Esophagus muscularis mucosa (tissue), 4 donors: ENCODE measurements around the gene HPCA. TPM values are rescaled to one million over a fixed set of nuclear protein-coding genes. Genes with fewer than 3 reads are reported as not detected.
A peak's percentile ranks its signal among the peaks of the same experiment; 100 is the strongest.

Source experiments
- DNase-seq: peaks from one replicate; pipeline ENCODE4 v3.0.0-alpha.2; 2017; ENCODE audit errors: extremely low spot score
- H3K27ac ChIP-seq, 4 donors: fragments of 200-600 bp; sonication (generic); replicated peaks in 1 of 4; 1 replicate in 3 of 4; 2 replicates in 1 of 4; pipeline ENCODE4 v1.5.1; 2016 to 2019; ENCODE audit warnings: mild to moderate bottlenecking in 1 of 4
- H3K27me3 ChIP-seq, 4 donors: fragments of 200-600 bp; sonication (generic); one replicate each; pipeline versions ENCODE4 v1.5.1 to v1.6.0; 2016 to 2019
- H3K36me3 ChIP-seq, 4 donors: fragments of 200-600 bp; sonication (generic); one replicate each; pipeline ENCODE4 v1.5.1; 2016 to 2019
- H3K4me1 ChIP-seq, 4 donors: fragments of 200-600 bp; sonication (generic); one replicate each; pipeline ENCODE4 v1.5.1; 2016 to 2019
- H3K4me3 ChIP-seq, 4 donors: fragments of 200-600 bp; sonication (generic); 1 replicate in 2 of 4; 2 replicates in 2 of 4; pipeline ENCODE4 v1.5.1; 2016 to 2019; ENCODE audit warnings: mild to moderate bottlenecking in 4 of 4, moderate library complexity in 1 of 4
- H3K9me3 ChIP-seq, 4 donors: fragments of 200-600 bp; sonication (generic); 1 replicate in 3 of 4; 2 replicates in 1 of 4; pipeline ENCODE4 v1.5.1; 2016 to 2019
- EP300 ChIP-seq: sonication (generic); formaldehyde crosslinking; IDR thresholded peaks from one replicate; pipeline ENCODE4 v1.6.1; 2017; ENCODE audit warnings: antibody characterized with exemption
- POLR2A ChIP-seq: fragments of 450-650 bp; IDR thresholded peaks from one replicate; pipeline ENCODE4 v1.6.1; 2017; ENCODE audit warnings: antibody characterized with exemption, moderate library complexity, mild to moderate bottlenecking, low read depth
- POLR2AphosphoS5 ChIP-seq, 2 donors: sonication (generic); formaldehyde crosslinking; IDR thresholded peaks; one replicate each; pipeline ENCODE4 v1.6.1; 2017; ENCODE audit warnings: antibody characterized with exemption in 2 of 2
- WGBS: methylation state at CpG from one replicate; pipeline ENCODE4 v1.1.5; 2018; 5-methylcytosine and 5-hydroxymethylcytosine counted together
- intact Hi-C: fragments of 100-400 bp; cut with DNase I; formaldehyde crosslinking; loops from one replicate; pipeline ENCODE4 v1.15.1; 2023
- total RNA-seq, 4 donors: library from RNA; depleted of rRNA; stranded (reverse); fragments of >200 nt; gene quantifications; one replicate each; pipeline versions ENCODE4 v1.1.0 to v1.2.1, GENCODE V29; 2016
- TF ChIP-seq, protein P1 (sequence below), 3 experiments: fragments of 200-600 bp in 2 of 3; fragments of 450-650 bp in 1 of 3; sonication (generic) in 2 of 3; IDR thresholded peaks; one replicate each; pipeline ENCODE4 v1.5.1; 2017 to 2019; ENCODE audit warnings: antibody characterized with exemption in 3 of 3, mild to moderate bottlenecking in 2 of 3, moderate library complexity in 1 of 3

Gene HPCA
- total RNA-seq, 4 donors from 2014 or later, result 0.23 TPM; not detected in 3

GRCh38 chr1:32898056-32898455 lies 11.8 kb downstream of the HPCA start:
- Histone ChIP-seq H3K4me3 (no peak overlapping the region), H3K9me3 (no peaks in the 10 kb centered on the region), H3K36me3 (no peaks in the 10 kb centered on the region), H3K4me1 (peaks cover 18 to 29% (median 28%) of the 10 kb centered on the region in 4 donors), H3K27ac (no peak overlapping the region), H3K27me3 (peaks cover 0 to 21% (median 7%) of the 10 kb centered on the region in 4 donors)
- TF ChIP-seq POLR2A (no peak), POLR2AphosphoS5 (IDR thresholded peaks at IDR 0.05) (no peak), EP300 (no peak)
- TF ChIP-seq, protein P1, sequence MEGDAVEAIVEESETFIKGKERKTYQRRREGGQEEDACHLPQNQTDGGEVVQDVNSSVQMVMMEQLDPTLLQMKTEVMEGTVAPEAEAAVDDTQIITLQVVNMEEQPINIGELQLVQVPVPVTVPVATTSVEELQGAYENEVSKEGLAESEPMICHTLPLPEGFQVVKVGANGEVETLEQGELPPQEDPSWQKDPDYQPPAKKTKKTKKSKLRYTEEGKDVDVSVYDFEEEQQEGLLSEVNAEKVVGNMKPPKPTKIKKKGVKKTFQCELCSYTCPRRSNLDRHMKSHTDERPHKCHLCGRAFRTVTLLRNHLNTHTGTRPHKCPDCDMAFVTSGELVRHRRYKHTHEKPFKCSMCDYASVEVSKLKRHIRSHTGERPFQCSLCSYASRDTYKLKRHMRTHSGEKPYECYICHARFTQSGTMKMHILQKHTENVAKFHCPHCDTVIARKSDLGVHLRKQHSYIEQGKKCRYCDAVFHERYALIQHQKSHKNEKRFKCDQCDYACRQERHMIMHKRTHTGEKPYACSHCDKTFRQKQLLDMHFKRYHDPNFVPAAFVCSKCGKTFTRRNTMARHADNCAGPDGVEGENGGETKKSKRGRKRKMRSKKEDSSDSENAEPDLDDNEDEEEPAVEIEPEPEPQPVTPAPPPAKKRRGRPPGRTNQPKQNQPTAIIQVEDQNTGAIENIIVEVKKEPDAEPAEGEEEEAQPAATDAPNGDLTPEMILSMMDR (IDR thresholded peaks at IDR 0.05), result no peak
- no peak for DNase-seq
- intact Hi-C loops, result no loop called here
- WGBS, result 100% methylated on average over 1 of the region's 9 CpGs

- peaks cover 9 to 20% (median 19%) of the 10 kb centered on the region in 4 donors for H3K4me1 ChIP-seq
- H3K27me3 ChIP-seq, result peaks cover 0 to 12% (median 0%) of the 10 kb centered on the region in 4 donors
- intact Hi-C loops, result no loop called here
- no peak for DNase-seq
- WGBS, result 100% methylated on average over 3 of the region's 3 CpGs
- H3K4me3 ChIP-seq, result no peak overlapping the region
- no peaks in the 10 kb centered on the region for H3K9me3 ChIP-seq
- H3K27ac ChIP-seq, result no peak overlapping the region
- no peaks in the 10 kb centered on the region for H3K36me3 ChIP-seq
- no peak for TF ChIP-seq EP300
- TF ChIP-seq, protein P1 (IDR thresholded peaks at IDR 0.05), result no peak
- TF ChIP-seq POLR2AphosphoS5 (IDR thresholded peaks at IDR 0.05), result no peak
- TF ChIP-seq POLR2A, result no peak
Measured at GRCh38 chr1:32898958-32899357, 12.7 kb downstream of the HPCA start.

GRCh38 chr1:32899586-32900296 lies 13.4 kb downstream of the HPCA start:
- Histone ChIP-seq H3K9me3 (no peaks in the 10 kb centered on the region), H3K27ac (no peak overlapping the region), H3K36me3 (no peaks in the 10 kb centered on the region), H3K27me3 (peaks cover 0 to 7% (median 0%) of the 10 kb centered on the region in 4 donors), H3K4me3 (no peak overlapping the region), H3K4me1 (peaks cover 9 to 18% (median 18%) of the 10 kb centered on the region in 4 donors)
- no peak for DNase-seq
- intact Hi-C loops, result no loop called here
- TF ChIP-seq POLR2AphosphoS5 (IDR thresholded peaks at IDR 0.05), result no peak
- no peak for TF ChIP-seq POLR2A
- WGBS, result 69% methylated on average over 5 of the region's 7 CpGs

GRCh38 chr1:32900371-32900955 lies 14.2 kb downstream of the HPCA start:
- Histone ChIP-seq H3K9me3 (no peaks in the 10 kb centered on the region), H3K36me3 (no peaks in the 10 kb centered on the region), H3K27me3 (peaks cover 0 to 7% (median 0%) of the 10 kb centered on the region in 4 donors), H3K4me3 (peak overlapping the region; percentile 74 to 82 (median 77)), H3K27ac (peak overlapping the region in 3 of 4 donors; percentile 23 to 64 (median 60)), H3K4me1 (peaks cover 9 to 18% (median 18%) of the 10 kb centered on the region in 4 donors)
- intact Hi-C loops, result no loop called here
- TF ChIP-seq, protein P1 (IDR thresholded peaks at IDR 0.05), result no peak
- DNase-seq, result no peak
- 30% methylated on average over 14 of the region's 22 CpGs for WGBS

GRCh38 chr1:32900956-32901822 lies 14.9 kb downstream of the HPCA start, which contains the start of gene TMEM54:
TMEM54 (minus strand) TSS chr1:32901389; CDS start chr1:32901238, 151 bp downstream.
- no peak for DNase-seq
- intact Hi-C loops, result no loop called here
- peak within 1 kb of the TSS; percentile 33 to 68 (median 59) for H3K27ac ChIP-seq

More at GRCh38 chr1:32900956-32901822, 14.9 kb downstream of the HPCA start, which contains the start of gene TMEM54:
- peaks cover 0 to 7% (median 0%) of the 10 kb centered on the region in 4 donors for H3K27me3 ChIP-seq
- TF ChIP-seq EP300 (no peak), POLR2A (no peak), POLR2AphosphoS5 (IDR thresholded peaks at IDR 0.05) (no peak)
- TF ChIP-seq, protein P1 (IDR thresholded peaks at IDR 0.05), result no peak
- WGBS, result 5% methylated on average over 15 of the region's 92 CpGs
- no peaks in the 10 kb centered on the region for H3K36me3 ChIP-seq
- peaks cover 9 to 18% (median 18%) of the 10 kb centered on the region in 4 donors for H3K4me1 ChIP-seq
- H3K9me3 ChIP-seq, result no peaks in the 10 kb centered on the region
- peak within 1 kb of the TSS; percentile 74 to 82 (median 77) for H3K4me3 ChIP-seq
